Small intestine (tissue), 7 donors: ENCODE results near the gene LTBP4. TPM values are rescaled to one million over a fixed set of nuclear protein-coding genes. Genes with fewer than 3 reads are reported as not detected.

ENCODE experiments used
- DNase-seq, 2 donors: peaks; one replicate each; pipeline versions ENCODE4 v3.0.0 to v3.0.0-alpha.2; 2013
- FAIRE-seq: peaks from 2 replicates; lab custom pipeline; 2012; peaks lifted over from hg19 to GRCh38; lab: Jason Lieb, UNC
- H3K27ac ChIP-seq, 3 donors: one replicate each; pipeline ENCODE4 v1.5.1; 2013; ENCODE audit warnings: low read length in 2 of 3, mild to moderate bottlenecking in 2 of 3, control low read depth in 1 of 3, inconsistent platforms in 1 of 3, low read depth in 1 of 3, moderate library complexity in 1 of 3
- H3K27me3 ChIP-seq, 3 donors: one replicate each; pipeline ENCODE4 v1.6.1; 2013; ENCODE audit warnings: low read length in 3 of 3, inconsistent platforms in 1 of 3; ENCODE audit not compliant: control insufficient read depth in 3 of 3, insufficient read depth in 3 of 3
- H3K36me3 ChIP-seq, 3 donors: one replicate each; pipeline ENCODE4 v1.6.1; 2013; ENCODE audit warnings: low read length in 3 of 3, inconsistent platforms in 1 of 3, low read depth in 1 of 3, mild to moderate bottlenecking in 1 of 3, moderate library complexity in 1 of 3; ENCODE audit not compliant: control insufficient read depth in 3 of 3, insufficient read depth in 2 of 3
- H3K4me1 ChIP-seq, 3 donors: one replicate each; pipeline ENCODE4 v1.6.1; 2013; ENCODE audit warnings: low read length in 2 of 3, inconsistent platforms in 1 of 3, low read depth in 1 of 3, mild to moderate bottlenecking in 1 of 3, moderate library complexity in 1 of 3; ENCODE audit not compliant: control insufficient read depth in 3 of 3, insufficient read depth in 2 of 3
- H3K4me3 ChIP-seq, 3 donors: one replicate each; pipeline ENCODE4 v1.5.1; 2013; ENCODE audit warnings: low read length in 3 of 3, control low read depth in 1 of 3, inconsistent platforms in 1 of 3, low read depth in 1 of 3, mild to moderate bottlenecking in 1 of 3, moderate library complexity in 1 of 3
- H3K9me3 ChIP-seq, 2 donors: one replicate each; pipeline ENCODE4 v1.6.1; 2013; ENCODE audit warnings: low read depth in 1 of 2, low read length in 1 of 2; ENCODE audit not compliant: control insufficient read depth in 2 of 2, insufficient read depth in 1 of 2
- WGBS, 3 donors: extraction: QIAGEN DNeasy Blood & Tissue Kit; methylation state at CpG; one replicate each; pipeline ENCODE4 v1.1.7; 2013; 5-methylcytosine and 5-hydroxymethylcytosine counted together
- polyA plus RNA-seq, 4 donors: library from polyadenylated mRNA; stranded (reverse) in 3 of 4; unstranded in 1 of 4; fragments of 200-250 nt in 3 of 4; fragments of 120-200 nt in 1 of 4; gene quantifications; one replicate each; pipeline versions ENCODE4 v1.2.1 to v1.2.3, GENCODE V29; 2013
- donor health status: healthy with polysubstance abuse.
- donor health status: control.
- donor health status: control.
- donor health status: Bipolar disorder and iron deficiency.
- donor health status: healthy.

LTBP4 gene
- polyA plus RNA-seq, 4 donors: 63.3 to 222 (median 116) TPM

GRCh38 chr19:40658031-40658430 lies 56.9 kb downstream of the LTBP4 start:
- no peaks in the 10 kb centered on the region for H3K27me3 ChIP-seq
- H3K4me3 ChIP-seq: no peak overlapping the region
- no peak overlapping the region for H3K27ac ChIP-seq
- 90 to 96% (median 91%) methylated on average over 8 of the region's 8 CpGs for WGBS, 3 donors
- no peaks in the 10 kb centered on the region for H3K36me3 ChIP-seq
- FAIRE-seq: no peak
- H3K4me1 ChIP-seq: peaks cover 0 to 3% (median 0%) of the 10 kb centered on the region in 3 donors
- H3K9me3 ChIP-seq: no peaks in the 10 kb centered on the region
- no peak for DNase-seq

GRCh38 chr19:40659116-40659515 lies 57.9 kb downstream of the LTBP4 start:
- Histone ChIP-seq H3K36me3 (no peaks in the 10 kb centered on the region), H3K4me3 (no peak overlapping the region), H3K9me3 (no peaks in the 10 kb centered on the region), H3K27me3 (peaks cover 0 to 10% (median 0%) of the 10 kb centered on the region in 3 donors), H3K27ac (peak overlapping the region in 1 of 3 donors; percentile 58), H3K4me1 (peaks cover 0 to 11% (median 3%) of the 10 kb centered on the region in 3 donors)
- WGBS, 3 donors: 81 to 89% (median 85%) methylated on average over 5 of the region's 5 CpGs
- no peak for FAIRE-seq
- DNase-seq: no peak

- no peak for FAIRE-seq
- H3K9me3 ChIP-seq: no peaks in the 10 kb centered on the region
- peak overlapping the region in 1 of 3 donors; percentile 58 for H3K27ac ChIP-seq
- no peaks in the 10 kb centered on the region for H3K36me3 ChIP-seq
- H3K4me1 ChIP-seq: peaks cover 0 to 11% (median 3%) of the 10 kb centered on the region in 3 donors
- WGBS, 3 donors: 60 to 74% (median 70%) methylated on average over 11 of the region's 11 CpGs
- peaks cover 0 to 10% (median 0%) of the 10 kb centered on the region in 3 donors for H3K27me3 ChIP-seq
- H3K4me3 ChIP-seq: no peak overlapping the region
- DNase-seq: no peak
Observed at GRCh38 chr19:40659566-40659965, 58.4 kb downstream of the LTBP4 start.

- WGBS, 3 donors: 72 to 91% (median 89%) methylated on average over 1 of the region's 1 CpG
- Histone ChIP-seq H3K9me3 (no peaks in the 10 kb centered on the region), H3K36me3 (peaks cover 0 to under 1% (median 0%) of the 10 kb centered on the region in 3 donors), H3K27me3 (peaks cover 0 to 10% (median 0%) of the 10 kb centered on the region in 3 donors), H3K4me1 (peaks cover 0 to 11% (median 4%) of the 10 kb centered on the region in 3 donors), H3K27ac (no peak overlapping the region), H3K4me3 (no peak overlapping the region)
- FAIRE-seq (no peak), DNase-seq (no peak)
Observed at GRCh38 chr19:40661616-40662015, 60.4 kb downstream of the LTBP4 start.

GRCh38 chr19:40662925-40663694 lies 61.9 kb downstream of the LTBP4 start:
- WGBS, 3 donors: 0 to 1% (median 0%) methylated on average over 55 to 60 of the region's 60 CpGs
- Histone ChIP-seq H3K27me3 (peaks cover 0 to 10% (median 0%) of the 10 kb centered on the region in 3 donors), H3K9me3 (no peaks in the 10 kb centered on the region), H3K36me3 (peaks cover 0 to 15% (median 0%) of the 10 kb centered on the region in 3 donors), H3K4me1 (peaks cover 0 to 11% (median 5%) of the 10 kb centered on the region in 3 donors), H3K4me3 (peak overlapping the region; percentile 52 to 68 (median 62)), H3K27ac (peak overlapping the region in 2 of 3 donors; percentile 63 to 86)
- DNase-seq (peak; percentile 83 to 94), FAIRE-seq (no peak)

- H3K27ac ChIP-seq: peak overlapping the region; percentile 42 to 86 (median 63)
- H3K9me3 ChIP-seq: peaks cover 0 to 2% of the 10 kb centered on the region in 2 donors
- peaks cover 0 to 10% (median 0%) of the 10 kb centered on the region in 3 donors for H3K27me3 ChIP-seq
- peaks cover 0 to 23% (median 0%) of the 10 kb centered on the region in 3 donors for H3K36me3 ChIP-seq
- 47 to 48% (median 47%) methylated on average over 24 of the region's 24 CpGs for WGBS, 3 donors
- no peak for FAIRE-seq
- H3K4me1 ChIP-seq: peaks cover 0 to 11% (median 5%) of the 10 kb centered on the region in 3 donors
- H3K4me3 ChIP-seq: peak overlapping the region; percentile 52 to 68 (median 62)
- no peak for DNase-seq
Observed at GRCh38 chr19:40663695-40664692, 62.8 kb downstream of the LTBP4 start.

GRCh38 chr19:40666803-40667438 lies 65.8 kb downstream of the LTBP4 start:
- peaks cover 0 to 11% (median 5%) of the 10 kb centered on the region in 3 donors for H3K4me1 ChIP-seq
- no peak for DNase-seq
- H3K27ac ChIP-seq: no peak overlapping the region
- no peak overlapping the region for H3K4me3 ChIP-seq
- WGBS, 3 donors: 90 to 91% (median 90%) methylated on average over 13 to 14 of the region's 14 CpGs
- peaks cover 0 to 15% of the 10 kb centered on the region in 2 donors for H3K9me3 ChIP-seq
- H3K36me3 ChIP-seq: peaks cover 0 to 48% (median 7%) of the 10 kb centered on the region in 3 donors
- FAIRE-seq: no peak
- peaks cover 0 to 10% (median 0%) of the 10 kb centered on the region in 3 donors for H3K27me3 ChIP-seq
